HG03575 (cell line): Measurements from ENCODE around the gene VPS51.

Experiments used
- ATAC-seq: cut with Tn5 transposase; IDR thresholded peaks from one replicate; pipeline ENCODE4 v1.9.1; 2021; ENCODE audit not compliant: unreplicated experiment, insufficient number of reproducible peaks, low FRiP score; ENCODE audit errors: extremely low read depth

VPS51 gene

GRCh38 chr11:65102142-65103095 lies 6.4 kb downstream of the VPS51 start:
- ATAC-seq, result no peak

DNA sequence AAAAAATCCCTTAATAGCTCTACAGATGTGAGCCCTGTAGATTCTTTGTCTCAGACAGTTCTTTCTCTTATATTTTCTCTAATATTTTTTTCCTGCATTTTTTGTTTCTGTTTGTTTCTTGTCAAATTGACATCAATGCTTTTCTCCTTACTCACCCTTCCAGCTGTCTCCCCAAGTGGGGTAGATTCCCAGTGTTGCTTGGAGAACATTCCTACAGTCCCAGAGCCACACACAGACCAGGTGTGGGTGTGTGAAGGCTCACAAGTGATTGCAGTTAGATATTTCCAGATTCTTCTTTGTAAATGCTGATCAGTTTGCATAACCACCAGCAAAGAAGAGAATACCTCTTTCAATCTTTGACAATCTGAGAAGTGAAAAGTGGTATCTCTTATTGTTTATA lies 7.5 kb downstream of the VPS51 start:
- no peak for ATAC-seq

DNA sequence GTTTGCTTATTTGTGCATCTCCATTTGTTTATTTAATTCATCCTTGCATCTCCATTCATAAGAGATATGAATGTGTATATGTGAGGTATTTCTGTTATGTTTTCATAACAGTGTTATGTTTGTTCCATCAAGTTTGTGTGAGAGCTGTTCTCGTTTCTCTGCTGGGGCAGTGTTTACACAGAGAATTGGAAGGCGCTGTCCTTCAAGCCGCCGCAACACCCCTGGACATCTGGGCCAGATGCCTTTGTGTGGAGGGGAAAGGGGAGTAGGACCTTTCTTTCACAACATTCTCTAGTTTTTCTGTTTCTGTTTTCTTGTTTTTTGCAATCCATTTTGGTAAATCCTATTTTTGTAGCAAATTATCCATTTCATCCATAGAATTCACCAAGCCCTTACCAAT lies 8.6 kb downstream of the VPS51 start:
- ATAC-seq, result no peak

- ATAC-seq, result no peak
Measured at GRCh38 chr11:65107078-65107477, 11.1 kb downstream of the VPS51 start.

- ATAC-seq, result no peak
Measured at GRCh38 chr11:65107751-65108468, 11.9 kb downstream of the VPS51 start.

- ATAC-seq, result no peak
Measured at GRCh38 chr11:65108469-65109123, 12.6 kb downstream of the VPS51 start.

DNA sequence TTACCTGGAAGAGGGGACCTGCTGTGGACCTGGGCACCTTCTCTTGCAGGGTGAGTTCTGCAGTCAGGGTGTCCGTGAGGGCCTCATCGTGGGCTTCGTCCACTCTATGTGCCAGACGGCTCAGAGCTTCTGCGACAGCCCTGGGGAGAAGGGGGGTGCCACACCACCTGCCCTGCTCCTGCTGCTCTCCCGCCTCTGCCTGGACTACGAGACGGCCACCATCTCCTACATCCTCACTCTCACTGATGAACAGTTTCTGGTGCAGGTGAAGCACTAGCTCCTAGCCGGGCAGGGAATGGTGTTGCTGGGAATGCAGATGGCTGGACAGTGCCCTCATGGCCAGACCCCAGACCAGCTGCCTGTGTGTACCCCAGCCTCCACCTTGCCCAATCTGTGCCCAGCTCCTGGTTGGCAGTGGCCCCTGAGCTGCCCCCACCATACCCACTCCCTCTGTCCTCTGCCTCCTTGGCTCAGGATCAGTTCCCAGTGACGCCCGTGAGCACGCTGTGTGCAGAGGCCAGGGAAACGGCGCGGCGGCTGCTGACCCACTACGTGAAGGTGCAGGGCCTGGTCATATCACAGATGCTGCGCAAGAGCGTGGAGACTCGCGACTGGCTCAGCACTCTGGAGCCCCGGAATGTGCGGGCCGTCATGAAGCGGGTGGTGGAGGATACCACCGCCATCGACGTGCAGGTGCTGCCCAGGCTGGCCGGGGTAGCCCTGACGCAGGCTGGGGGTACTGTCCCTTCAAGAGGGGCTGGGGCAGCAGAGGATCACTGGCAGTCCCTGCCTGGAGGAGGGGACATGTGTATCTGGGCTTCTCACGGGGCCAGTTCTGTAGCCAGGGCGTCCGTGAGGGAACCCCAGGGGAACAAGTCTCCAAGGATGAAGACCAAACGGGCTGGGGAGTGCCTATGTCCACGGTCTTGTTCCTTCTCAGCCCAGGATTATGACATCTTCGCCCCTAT lies 13.5 kb downstream of the VPS51 start:
- ATAC-seq, result no peak

DNA sequence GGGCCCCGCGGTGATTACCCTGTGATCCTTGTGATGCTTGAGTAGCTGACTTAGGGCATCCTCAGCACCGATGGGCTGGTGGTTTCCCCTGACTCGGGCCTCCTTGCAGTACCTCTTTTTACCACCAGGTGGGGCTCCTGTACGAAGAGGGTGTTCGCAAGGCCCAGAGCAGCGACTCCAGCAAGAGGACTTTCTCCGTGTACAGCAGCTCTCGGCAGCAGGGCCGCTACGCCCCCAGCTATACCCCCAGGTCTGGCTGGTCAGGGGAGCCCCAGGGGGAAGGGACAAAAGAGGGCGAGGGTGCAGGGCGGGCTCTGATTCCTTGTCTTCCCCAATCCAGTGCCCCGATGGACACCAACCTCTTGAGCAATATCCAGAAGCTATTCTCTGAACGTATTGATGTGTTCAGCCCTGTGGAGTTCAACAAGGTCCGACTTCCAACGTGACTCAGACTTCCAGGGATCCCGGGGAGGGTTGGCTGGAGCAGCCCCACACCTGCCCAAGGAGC lies 14.4 kb downstream of the VPS51 start:
- ATAC-seq, result no peak

- ATAC-seq, result no peak
Measured at GRCh38 chr11:65111159-65111743, 15.2 kb downstream of the VPS51 start.

DNA sequence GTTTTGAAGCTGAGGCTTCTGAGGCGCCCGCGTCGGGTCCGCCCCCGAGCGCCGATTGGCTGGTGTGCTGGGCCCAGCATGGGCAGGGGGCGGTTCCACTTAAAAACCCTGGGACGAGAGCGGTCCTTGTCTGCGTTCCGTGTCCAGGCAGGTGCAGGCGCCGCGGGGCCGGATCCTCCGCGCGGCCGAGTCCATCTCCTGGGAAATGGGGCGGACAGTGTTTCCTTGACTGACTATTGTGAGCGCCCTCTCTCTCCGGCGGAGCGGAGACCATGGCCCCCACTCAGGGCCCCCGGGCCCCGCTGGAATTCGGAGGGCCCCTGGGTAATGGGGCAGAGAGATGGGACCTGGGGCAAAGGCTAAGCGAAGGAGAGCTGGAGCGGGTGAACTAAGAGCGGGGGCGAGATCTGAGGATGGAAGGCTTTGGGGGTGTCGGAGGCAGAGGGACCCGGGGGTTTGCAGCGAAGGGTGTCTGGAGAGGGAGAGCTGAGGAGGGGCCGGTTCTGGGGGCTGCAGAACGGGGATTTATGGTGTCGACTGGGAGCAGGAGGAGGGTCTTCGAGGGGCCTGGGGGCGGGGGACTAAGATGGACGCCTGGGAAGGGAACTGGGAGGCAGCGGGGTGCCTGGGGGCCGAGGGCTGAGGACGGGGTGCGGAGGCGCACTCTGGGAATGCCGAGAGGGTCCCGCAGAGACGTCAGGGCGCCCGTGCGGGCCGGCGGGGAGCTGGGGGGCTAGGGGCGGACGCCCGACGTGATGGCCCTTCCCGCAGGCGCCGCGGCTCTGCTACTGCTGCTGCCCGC lies 15.9 kb downstream of the VPS51 start, which contains the start of gene TM7SF2:
TM7SF2 (plus strand) TSS at position 129 of the 802 bp plus-strand sequence; CDS start at position 273, 144 bp downstream.
- no peak for ATAC-seq

DNA sequence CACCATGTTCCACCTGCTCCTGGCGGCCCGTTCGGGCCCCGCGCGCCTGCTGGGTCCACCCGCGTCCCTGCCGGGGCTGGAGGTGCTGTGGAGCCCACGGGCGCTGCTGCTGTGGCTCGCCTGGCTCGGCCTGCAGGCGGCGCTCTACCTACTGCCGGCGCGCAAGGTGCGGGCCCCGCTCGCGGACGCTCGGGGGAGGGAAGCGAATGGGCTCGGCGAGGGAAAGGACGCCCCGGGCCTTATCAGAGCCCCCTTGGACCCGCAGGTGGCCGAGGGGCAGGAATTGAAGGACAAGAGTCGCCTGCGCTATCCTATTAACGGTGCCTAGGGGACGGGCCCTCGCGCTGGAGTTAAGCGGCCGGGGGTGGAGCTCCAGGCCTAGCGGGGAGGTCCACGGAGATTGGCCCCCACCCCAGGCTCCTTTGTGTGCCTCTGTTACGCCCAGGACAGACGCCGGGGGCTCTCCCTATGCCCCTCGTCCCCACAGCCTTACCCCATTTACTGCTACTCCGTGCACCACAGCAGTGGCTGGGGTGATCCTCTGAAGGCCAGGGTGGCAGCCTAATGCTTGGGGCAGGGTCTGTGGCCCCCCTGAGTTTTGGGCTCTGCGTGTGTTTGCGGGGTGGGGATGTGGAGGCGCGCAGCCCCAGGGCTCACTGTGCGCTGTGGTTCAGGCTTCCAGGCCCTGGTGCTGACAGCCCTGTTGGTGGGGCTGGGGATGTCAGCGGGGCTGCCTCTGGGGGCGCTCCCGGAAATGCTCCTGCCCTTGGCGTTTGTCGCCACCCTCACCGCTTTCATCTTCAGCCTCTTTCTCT lies 16.7 kb downstream of the VPS51 start:
- no peak for ATAC-seq

DNA sequence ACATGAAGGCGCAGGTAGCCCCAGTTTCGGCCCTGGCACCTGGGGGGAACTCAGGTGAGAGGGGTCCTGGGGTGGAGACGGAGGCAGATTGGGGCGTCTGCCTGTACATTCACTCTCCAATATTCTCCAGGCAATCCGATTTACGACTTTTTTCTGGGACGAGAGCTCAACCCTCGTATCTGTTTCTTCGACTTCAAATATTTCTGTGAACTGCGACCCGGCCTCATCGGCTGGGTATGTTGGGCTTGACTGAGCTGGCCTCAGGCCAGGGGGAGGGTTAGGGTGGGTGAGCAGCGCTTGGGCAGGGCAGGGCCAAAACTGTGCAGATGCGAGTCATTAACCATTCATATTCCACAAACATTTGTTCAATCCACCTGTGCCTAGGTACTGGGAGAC lies 17.3 kb downstream of the VPS51 start:
- no peak for ATAC-seq

DNA sequence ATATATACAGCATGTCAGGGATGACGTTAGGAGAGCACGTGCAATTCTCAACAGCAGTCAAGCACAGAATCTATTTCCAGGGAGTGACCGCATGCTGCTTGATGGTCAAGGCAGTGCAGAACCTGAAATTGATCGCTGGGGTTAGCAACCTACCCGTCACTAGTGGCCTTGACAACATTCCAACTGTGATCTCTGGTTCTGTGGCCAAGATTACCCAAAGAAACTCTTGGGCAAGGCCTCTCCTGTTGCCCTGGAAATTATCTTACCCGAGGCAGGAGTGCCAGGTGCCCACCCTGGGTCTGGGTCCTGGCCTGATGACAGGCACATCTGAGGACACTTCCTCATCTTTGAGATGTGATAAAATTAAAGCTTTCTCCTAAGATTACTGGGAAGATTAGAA lies 17.8 kb downstream of the VPS51 start:
- ATAC-seq, result no peak

GRCh38 chr11:65114538-65115171 lies 18.6 kb downstream of the VPS51 start:
- no peak for ATAC-seq

GRCh38 chr11:65115361-65116082 lies 19.5 kb downstream of the VPS51 start:
- no peak for ATAC-seq
